Right ventricle myocardium superior (tissue), 1 donor: ENCODE results near the gene CABLES1. TPM values are rescaled to one million over a fixed set of nuclear protein-coding genes. Genes with fewer than 3 reads are reported as not detected.
"Not testable (repeated sequence)": the region's sequence is repeated elsewhere in the genome, so short reads cannot be mapped to it uniquely, and the experiment has no call there.

Experiments
- ATAC-seq: fragments of 200-7000 bp; cut with Tn5 transposase; one replicate; pipeline ENCODE4 v1.9.1; 2020; ENCODE audit warnings: mild to moderate bottlenecking; ENCODE audit not compliant: poor library complexity
- DNase-seq: peaks from one replicate; pipeline ENCODE4 v3.0.0-alpha.2; 2020
- intact Hi-C: fragments of 100-400 bp; cut with DNase I; formaldehyde crosslinking; loops from one replicate; pipeline ENCODE4 v1.11.2; 2022
- total RNA-seq: library from RNA; stranded (reverse); fragmentation: NEBNext Ultra II Directional; extraction: Animal tissue kit (Norgen Biotek cat#: 25700); gene quantifications from one replicate; pipeline ENCODE4 v1.2.1, GENCODE V29; 2021
- donor health status: DM: no; HTN: yes; CAD: no; lungs with severe emphysema.

Gene CABLES1
- total RNA-seq, 1 donor from 2014 or later: 3.3 TPM

DNA sequence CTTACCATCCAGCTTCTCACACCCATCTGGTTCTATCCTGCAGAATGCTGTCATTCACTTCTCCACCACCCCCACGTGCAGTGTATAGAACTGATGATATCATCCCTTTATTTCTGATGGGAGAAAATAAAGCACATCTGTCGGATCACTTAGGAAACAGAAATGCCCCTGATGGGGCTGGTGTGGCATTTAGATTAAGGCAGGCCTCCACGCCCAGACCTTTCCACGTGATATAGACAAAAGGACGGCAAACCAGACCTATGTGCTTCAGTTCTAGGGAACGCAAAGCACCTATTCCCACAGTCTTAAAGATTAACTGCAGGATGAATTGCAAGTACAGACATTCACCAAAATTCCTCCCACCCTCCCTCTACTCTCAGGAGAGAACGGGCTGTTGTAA is 27.6 kb upstream of the CABLES1 start:
- ATAC-seq (no peak), DNase-seq (no peak)
- intact Hi-C loops: no loop called here

GRCh38 chr18:23108496-23108895 is 26.8 kb upstream of the CABLES1 start:
- no peak for DNase-seq
- intact Hi-C loops: no loop called here
- ATAC-seq: no peak

GRCh38 chr18:23109163-23109562 is 26.1 kb upstream of the CABLES1 start:
- ATAC-seq, intact Hi-C loops, DNase-seq: not testable (repeated sequence)

GRCh38 chr18:23113576-23113975 is 21.7 kb upstream of the CABLES1 start:
- ATAC-seq (no peak), DNase-seq (no peak)
- intact Hi-C loops: no loop called here

- intact Hi-C loops: no loop called here
- ATAC-seq (no peak), DNase-seq (no peak)
Observed at GRCh38 chr18:23114171-23114881, 21.0 kb upstream of the CABLES1 start.

GRCh38 chr18:23114911-23115310 is 20.4 kb upstream of the CABLES1 start:
- no peak for ATAC-seq
- no peak for DNase-seq
- intact Hi-C loops: no loop called here

DNA sequence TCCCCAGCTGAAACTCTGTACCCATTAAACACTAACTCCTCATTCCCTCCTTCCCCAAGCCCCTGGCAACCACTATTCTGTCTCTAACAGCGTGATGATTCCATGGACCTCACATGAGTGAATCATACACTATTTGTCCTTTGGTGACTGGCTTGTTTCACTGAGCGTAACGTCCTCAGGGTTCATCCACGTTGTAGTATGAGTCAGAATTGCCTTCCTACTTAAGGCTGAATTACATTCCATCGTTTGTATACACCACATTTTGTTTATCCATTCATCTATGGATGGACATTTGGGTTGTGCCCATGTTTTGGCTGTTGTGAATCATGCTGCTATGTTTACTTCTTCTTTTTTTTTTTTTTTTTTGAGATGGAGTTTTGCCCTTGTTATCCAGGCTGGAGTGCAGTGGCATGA is 19.6 kb upstream of the CABLES1 start:
- no peak for ATAC-seq
- DNase-seq: no peak
- intact Hi-C loops: no loop called here

GRCh38 chr18:23121133-23121532 is 14.2 kb upstream of the CABLES1 start:
- intact Hi-C loops: no loop called here
- ATAC-seq (no peak), DNase-seq (no peak)

DNA sequence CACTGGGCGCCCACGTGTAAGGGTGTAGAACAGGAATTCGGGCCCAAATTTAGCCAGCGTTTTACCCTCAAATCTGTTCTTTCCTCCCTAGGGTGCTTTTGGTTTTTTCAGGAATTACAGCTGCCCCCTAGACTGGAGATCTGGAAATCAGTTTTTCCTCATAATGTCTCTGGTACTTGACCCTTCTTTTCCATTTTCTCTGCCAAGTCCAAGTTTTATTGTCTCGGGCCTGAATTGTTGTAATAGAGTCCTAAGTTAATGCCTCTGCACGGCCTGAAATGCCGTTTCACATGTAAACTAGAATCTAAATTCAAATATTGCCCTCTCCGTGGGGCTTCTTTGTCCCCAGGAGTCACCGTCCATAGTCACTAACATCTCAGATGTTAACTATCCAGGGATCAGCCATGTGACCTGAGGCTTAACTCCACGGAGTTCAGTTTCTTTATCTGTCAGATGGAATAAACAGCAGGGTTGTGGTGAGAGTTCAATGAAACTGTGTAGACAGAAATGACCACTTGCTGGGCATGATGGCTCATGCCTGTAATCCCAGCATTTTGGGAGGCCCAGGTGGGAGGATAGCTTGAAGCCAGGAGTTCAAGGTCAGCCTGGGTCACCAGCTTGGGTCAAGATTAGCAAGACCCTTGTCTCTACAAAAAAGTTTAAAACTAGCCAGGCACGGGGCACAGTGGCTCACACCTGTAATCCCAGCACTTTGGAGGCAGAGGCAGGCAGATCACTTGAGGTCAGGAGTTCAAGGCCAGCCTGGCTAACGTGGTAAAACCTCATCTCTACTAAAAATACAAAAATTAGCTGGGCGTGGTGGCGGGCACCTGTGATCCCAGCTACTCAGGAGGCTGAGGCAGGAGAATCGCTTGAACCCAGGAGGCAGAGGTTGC is 12.7 kb upstream of the CABLES1 start:
- intact Hi-C loops: no loop called here
- no peak for DNase-seq
- ATAC-seq: no peak

DNA sequence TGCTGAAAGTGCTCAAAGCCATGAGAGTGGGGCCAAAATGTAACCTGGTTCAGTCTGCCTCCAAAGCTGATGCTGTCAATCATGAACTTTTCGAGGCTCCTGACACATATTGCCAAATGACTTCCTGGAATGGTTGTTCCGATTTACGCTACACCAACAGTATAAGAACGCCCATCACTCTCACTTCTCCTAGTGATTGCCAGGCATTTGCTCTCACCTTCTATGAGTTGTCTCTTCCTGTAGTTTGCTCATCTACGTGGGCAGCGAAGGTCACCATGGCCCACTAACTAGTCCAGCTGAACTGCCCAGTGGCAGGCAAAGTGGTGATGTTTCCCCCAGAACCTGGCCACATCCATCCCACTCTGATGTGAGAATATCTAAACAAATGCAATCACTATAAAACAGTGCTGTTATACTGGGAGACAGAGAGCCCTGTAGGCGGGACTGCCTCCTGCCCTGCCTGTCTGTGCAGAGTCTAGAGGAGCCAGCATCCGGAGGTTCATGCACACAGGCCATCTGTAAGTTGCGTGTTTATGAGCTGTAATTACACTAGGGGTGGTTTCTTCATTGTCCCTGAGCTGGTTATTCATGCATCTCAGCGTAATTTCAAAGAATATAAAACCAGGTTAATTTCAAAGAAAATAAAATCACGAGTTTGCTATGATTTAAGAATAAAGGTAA is 8.8 kb upstream of the CABLES1 start:
- intact Hi-C loops: no loop called here
- peak; percentile 37 for ATAC-seq

DNA sequence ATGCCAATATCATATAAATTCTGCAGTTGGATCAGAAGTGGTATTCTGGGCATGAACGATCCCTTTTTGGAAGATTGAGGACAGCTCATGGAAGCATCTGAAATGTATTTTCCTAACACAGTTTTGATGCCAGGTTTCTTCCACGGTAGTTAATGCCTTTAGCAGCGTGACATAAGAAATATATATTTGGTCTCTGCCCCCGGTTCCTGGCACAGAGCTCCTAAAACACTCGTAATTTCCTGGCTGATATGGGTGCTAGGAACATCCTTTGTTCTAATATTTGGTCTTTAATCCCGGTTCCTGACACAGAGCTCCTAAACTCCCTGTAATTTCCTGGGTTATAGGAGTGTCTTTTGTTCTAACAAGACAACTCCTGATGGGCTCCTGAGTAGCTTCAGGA is 8.2 kb upstream of the CABLES1 start:
- no peak for DNase-seq
- intact Hi-C loops: no loop called here
- no peak for ATAC-seq

More for the DNA sequence above, 8.8 kb upstream of the CABLES1 start:
- DNase-seq: no peak

DNA sequence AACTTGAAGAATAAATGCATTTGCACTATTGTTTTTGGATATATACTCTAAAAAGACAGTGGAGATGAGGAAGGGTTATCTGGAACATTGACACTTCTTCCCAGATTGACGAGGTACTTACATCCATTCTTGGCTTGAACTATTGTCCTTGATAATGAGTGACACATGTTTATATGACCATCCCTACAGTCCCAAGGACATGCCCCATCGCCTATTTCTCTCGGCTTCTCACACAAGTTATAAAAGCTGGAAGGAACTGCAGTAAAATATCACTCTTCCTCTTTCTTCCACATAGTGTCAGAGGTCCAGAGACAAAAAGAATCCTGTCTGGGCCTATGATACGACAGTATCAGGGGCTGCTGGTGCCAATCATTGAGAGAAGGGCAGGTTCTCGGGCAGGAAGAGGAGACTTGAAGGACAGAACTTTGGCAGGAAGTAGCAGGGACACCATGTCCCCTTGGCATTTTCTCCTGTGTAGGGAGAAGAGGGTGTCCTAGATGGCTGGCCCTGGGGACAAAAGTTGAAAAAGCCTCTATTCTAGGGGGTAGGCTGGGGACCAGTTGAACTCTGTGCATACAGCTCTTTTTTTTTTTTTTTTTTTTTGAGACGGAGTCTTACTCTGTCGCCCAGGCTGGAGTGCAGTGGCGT is 5.8 kb upstream of the CABLES1 start:
- no peak for ATAC-seq
- intact Hi-C loops: loop anchor here (5.0 to 10.0 kb wide), 2 partner anchors 135 to 228 kb away; no protein-coding TSS in a partner anchor

GRCh38 chr18:23131693-23132319 is 3.5 kb upstream of the CABLES1 start:
- intact Hi-C loops: loop anchor here (5.0 to 10.0 kb wide), 2 partner anchors 133 to 225 kb away; no protein-coding TSS in a partner anchor
- ATAC-seq (peak; percentile 77), DNase-seq (no peak)

More for the DNA sequence above, 5.8 kb upstream of the CABLES1 start:
- no peak for DNase-seq

DNA sequence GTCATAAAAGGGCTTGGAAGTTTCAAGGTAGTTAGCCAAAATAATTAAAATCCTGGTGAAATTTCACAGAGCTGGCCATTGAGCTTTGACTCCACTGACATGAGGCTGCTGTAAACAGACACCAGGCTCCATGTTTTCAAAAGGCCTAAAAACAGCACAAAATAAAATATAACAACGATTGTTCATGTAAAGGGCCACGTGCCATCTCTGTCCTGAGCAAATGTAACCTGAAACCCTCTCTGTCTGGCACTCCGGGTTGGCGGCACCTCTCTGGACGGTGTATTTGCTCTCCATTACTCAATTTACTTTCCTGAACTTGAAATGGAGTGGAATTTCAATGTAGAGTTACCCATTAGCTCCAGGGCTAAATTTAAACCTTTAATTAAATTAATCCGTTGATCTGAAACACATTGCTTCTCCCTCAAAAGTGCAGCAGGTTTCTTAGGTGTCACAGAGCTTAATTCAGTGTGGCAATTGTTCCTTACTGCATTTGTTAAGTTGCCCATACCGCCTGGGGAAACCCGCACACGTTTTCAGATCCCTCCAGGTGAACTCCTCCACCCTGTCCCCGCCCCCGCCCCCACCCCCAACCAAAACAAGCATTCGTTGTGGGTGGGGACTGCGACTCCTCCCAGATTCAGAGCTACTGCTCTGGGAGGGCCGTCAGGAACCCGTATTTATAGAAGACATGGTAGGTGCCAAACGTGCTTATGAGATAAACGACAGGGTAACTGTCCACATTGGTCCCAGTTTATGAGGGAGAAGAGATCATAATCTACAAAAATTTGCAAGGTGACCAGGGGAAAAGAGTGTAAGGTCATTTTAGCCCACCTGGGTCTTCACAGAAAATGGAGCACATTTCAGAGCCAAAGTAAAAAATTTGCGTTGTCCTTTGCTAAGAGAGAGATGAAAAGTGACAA is 1.2 kb upstream of the CABLES1 start:
- no peak for ATAC-seq
- no peak for DNase-seq
- intact Hi-C loops: loop anchor here (5.0 to 10.0 kb wide), 2 partner anchors 131 to 223 kb away; no protein-coding TSS in a partner anchor

DNA sequence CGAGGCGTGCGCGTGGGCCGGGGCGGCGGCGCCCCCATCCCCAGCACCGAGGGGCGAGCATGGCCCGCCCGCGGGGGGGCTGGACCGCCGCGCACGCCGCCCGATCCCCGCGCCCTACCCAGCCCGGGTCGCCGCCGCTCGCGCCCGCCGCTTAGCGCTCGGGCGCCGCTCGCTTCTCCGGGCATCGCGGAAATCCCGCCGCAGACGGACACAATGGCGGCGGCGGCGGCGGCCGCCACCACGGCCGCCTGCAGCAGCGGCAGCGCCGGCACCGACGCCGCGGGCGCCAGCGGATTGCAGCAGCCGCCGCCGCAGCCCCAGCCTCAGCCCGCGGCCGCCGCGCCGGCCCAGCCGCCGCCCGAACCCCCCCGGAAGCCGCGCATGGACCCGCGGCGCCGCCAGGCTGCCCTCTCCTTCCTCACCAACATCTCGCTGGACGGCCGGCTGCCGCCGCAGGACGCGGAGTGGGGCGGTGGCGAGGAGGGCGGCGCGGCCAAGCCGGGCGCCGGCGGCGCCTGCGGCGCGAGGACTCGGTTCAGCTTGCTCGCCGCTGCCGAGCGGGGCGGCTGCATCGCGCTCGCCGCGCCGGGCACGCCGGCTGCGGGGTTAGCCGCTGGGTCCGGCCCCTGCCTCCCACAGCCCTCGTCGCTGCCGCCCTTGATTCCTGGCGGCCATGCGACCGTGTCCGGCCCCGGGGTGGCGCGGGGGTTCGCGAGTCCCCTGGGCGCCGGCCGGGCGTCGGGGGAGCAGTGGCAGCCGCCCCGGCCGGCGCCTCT is 453 bp downstream of the CABLES1 start:
- intact Hi-C loops: loop anchor here (10.0 kb wide), 1 partner anchor 129 kb away; no protein-coding TSS in a partner anchor
- DNase-seq (peak; percentile 61), ATAC-seq (peak; percentile 18)

DNA sequence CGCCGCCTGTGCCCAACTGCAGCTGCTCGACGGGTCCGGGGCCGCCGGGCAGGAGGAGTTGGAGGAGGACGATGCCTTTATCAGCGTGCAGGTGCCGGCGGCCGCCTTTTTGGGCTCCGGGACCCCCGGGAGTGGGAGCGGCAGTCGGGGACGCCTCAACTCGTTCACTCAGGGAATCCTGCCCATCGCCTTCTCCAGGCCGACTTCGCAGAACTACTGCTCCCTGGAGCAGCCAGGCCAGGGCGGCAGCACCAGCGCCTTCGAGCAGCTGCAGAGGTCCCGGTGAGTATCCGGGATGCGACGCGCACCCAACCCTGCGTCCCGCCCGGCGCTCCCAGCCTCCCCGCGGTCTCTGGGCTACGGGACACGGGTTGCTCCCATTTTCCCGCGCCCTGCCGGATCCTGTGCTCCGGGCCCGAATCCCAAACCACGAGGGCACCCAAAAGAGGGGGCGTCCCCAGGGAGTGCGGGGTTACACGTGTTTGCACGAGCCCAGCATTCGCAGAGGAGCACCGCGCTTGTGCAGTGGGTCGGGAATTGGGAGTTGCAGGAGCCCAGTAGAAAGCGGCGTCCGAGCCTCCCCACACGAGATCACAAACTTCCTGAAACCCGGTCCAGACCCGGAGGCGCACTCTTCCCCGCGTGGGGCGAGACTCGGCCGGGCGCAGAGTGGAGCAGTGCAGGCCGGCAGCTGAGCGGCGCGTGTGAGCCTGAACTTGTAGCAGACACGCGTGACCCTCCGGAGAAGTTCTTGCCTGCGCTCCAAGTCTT is 1.2 kb downstream of the CABLES1 start:
- peak; percentile 52 for ATAC-seq

More for the DNA sequence above, 1.2 kb downstream of the CABLES1 start:
- peak; percentile 66 for DNase-seq
- intact Hi-C loops: loop anchor here (10.0 kb wide), 1 partner anchor 128 kb away; no protein-coding TSS in a partner anchor
